GM12892 (cell line): ENCODE data around the gene CHRNA7.

Experiments used
- POLR2A ChIP-seq: IDR thresholded peaks from 2 replicates; pipeline ENCODE4 v1.6.1; 2011; ENCODE audit warnings: low read depth, low read length, control low read depth
- POLR2AphosphoS5 ChIP-seq: IDR thresholded peaks from 2 replicates; pipeline ENCODE4 v1.6.1; 2011; ENCODE audit warnings: low read depth, low read length, control low read depth
- TAF1 ChIP-seq: IDR thresholded peaks from 2 replicates; pipeline ENCODE4 v1.6.1; 2011; ENCODE audit warnings: low read depth, mild to moderate bottlenecking, control low read depth, low read length, borderline replicate concordance

DNA sequence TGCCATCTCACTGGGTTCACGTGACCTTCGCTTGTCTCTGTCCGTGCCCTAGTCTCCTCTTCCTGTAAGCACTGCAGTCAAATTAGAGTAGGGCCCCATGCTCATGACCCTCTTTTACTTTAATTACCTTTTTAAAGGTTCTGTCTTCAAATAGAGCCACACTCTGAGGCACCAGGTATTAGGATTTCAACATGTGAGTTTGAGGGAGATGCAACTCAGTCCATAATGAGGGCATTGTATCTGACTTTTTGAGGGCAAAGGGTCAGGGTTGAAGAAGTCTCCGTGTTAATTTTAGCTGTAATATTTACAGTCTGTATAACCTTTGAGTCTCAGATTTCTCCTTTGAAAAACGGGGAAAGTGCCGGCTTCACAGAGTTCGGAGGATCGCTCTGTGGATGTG, 82.9 kb downstream of the CHRNA7 start:
- TF ChIP-seq POLR2A (no peak), TAF1 (no peak), POLR2AphosphoS5 (no peak)
